NCI-H2107 treated with DMSO at 0.1 percent for 48 hours (cell line): ENCODE measurements around the gene COL4A2.

ENCODE experiments used
- DNase-seq: peaks from one replicate; lab custom pipeline; 2025; ENCODE audit not compliant: unreplicated experiment; lab: John Stamatoyannopoulos, UW

The COL4A2 gene

DNA sequence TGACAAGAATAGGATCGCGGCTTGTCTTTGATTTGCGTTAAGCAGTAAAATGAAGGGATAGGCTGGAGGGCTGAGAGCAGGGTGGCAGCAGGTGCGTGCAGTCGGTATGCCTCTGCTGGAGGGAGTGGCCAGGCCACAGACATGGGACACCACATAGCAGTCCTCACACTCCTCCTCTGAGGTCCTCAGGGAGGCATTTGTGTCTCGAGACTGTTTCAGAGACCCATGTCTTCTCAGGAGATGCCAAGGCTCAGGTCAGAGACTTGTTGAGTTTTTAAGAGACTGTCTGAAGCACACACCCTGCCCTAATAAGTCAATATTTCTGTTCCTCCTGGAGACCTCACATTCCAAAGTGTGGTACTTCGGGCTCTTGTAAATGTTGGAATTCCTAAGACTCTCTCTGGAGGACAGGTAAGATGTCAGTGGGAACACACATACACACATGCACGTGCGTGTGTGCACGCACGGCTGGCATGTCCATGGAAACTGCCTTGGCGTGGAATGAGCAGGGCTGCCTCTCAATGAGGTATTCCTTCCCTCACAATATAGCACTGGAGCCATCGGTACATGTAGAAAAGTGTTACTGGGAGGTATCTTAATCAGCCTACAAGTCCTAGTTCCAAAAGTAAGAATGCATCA lies 46.4 kb downstream of the COL4A2 start:
- DNase-seq, result no peak

DNA sequence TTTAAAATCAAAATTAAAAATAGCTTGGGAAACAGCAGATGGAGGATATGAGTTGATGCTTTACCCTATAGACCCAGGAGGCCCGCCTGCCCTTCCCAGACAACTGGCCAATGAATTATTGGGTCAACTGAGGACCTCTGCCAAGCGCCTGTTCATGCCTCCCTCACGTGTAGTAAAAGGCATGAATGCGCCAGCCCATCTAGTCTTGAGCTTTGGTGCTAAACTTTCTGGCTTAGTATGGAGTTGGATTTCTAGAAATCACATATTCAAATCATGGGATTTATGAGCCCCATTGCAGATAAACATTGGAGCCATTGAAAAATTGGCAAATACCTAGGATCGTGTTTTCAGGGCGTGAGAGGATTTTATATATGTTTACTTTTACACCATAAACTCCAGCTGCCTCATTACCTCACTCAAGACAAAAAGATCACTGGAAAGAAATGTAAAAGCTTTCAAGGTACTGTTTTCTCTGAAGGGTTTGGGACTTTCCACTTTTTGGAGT lies 47.1 kb downstream of the COL4A2 start:
- DNase-seq, result no peak

DNA sequence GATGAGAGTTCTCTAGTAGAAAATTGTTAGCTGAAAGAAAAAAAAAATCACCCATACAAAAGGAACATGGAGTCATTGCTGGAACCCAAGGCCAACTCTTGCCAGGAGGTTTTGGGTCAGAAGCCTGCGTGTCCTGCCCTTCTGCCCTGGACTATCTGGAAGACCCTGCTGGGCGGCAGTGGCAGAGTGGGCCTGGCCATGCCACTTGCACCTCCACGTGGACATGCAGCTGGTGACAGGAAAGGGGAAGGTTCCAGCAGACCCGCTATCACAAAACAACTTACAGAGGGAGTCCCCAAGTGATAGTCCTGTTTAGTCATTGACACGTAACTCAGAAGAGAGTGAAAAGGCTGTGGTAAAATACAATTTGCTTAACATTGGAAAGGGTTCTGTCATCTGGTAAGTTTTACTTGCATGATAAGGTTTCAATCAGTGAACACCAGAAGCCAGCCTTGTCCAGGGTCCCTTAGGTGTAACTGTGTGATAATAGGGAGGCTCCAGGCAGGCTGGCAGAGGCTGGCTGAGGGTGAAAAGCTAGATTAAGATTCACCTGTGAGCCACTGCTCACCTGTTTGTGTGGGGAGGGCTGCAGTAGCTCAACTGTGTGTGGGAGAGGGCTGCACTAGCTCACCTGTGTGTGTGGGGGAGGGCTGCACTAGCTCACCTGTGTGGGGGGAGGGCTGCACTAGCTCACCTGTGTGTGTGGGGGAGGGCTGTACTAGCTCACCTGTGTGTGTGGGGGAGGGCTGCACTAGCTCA lies 47.8 kb downstream of the COL4A2 start:
- DNase-seq, result no peak

DNA sequence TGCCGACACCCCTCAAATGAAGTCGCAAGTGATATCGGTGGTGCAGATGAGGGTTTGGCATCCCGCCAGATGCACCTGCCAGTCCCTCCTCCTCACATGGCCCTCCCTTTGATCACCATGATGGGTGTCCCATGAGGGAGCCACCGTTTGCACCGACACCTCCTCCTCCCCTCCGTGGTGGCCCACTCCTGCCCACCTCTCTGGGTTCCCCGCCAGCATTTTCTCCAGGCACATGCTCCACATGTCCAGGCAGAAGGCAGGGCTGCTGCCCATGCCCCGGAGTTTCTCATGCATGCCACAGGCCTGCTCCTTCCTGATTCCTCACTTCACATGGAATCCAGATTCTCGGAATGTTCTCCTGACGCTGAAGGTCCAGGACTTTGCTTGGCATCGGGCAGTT lies 49.3 kb downstream of the COL4A2 start:
- no peak for DNase-seq

DNA sequence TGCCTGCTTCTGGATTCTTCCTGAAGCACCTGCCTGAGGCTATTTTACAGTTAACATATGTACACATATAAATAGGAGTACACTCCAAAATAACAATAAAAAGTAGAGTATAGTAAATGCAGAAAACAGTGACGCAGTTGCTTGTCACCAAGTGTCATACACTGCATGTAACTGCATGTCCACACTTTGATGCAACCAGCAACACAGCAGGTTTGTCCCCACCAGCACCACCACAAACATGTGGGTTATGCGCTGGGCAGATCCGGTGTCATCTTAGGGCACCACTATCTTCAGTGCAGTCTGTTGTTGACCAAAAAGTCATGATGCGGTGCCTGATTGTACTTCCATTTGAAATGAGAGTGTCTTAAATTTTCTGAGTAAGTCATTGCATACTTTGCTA lies 51.3 kb downstream of the COL4A2 start:
- no peak for DNase-seq

DNA sequence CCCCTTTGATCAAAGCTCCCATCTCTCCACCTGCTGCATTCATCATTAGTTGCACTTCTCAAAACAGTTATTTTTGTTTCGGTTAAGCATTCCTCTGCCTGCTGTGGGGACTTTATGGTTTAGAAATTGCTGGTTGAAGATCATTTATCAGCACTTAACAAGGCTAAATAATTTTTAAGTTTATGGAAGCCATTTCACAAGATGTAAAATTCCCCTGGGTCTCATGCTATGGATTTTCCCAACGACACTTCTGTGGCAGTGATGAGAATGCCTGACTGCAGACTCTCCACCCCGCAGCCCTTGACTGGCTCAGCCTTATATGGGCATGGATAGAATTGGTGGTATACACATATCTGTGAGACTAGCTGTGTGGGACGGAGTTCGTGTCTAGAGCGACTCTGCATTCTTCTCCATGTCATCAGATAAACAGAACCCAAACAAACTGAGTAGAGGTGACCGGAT lies 52.8 kb downstream of the COL4A2 start:
- no peak for DNase-seq

DNA sequence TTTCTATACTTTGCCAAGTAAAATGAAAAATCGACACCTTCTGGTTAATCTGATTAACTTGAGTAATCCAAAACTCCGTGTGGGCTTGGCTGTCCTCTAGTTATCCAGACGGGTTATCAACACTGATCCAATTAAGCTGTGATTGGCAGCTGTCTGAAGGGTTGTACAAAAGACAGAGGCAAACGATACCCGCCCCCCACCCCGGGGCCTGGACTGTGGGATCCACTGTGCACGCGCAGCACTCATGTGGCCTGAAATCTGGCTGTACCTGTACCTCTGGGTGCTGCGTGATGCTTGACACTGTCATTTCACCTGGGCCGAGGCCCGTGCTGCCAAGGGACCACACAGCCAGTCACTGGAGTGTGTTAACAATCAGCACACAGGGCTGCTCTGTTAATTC lies 53.5 kb downstream of the COL4A2 start:
- DNase-seq, result no peak

DNA sequence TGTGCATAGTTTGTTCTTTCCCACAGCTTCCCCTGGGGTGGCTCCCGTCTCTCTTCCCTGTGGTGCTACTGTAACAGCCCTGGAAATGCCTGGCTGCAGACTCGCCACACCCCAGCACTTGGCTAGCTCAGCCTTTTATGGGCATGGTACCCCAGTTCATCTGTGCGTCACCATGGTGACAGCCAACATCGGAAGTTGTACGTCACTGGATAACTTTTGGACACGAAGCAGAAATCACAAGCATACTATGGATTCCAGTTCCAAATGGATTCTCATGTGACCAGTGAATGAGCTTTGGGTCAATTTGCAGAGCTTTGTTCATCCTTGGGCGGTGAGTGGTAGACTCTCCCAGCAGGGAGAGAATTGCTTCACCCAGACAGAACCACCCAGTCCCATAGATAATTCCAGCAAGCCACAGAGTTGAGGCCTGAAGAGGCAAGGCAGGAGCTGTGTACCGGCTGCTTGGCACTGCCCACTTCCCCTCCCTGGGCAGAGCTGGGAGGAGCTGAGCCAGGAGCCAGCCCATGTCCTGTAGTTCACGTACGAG lies 54.4 kb downstream of the COL4A2 start:
- no peak for DNase-seq

DNA sequence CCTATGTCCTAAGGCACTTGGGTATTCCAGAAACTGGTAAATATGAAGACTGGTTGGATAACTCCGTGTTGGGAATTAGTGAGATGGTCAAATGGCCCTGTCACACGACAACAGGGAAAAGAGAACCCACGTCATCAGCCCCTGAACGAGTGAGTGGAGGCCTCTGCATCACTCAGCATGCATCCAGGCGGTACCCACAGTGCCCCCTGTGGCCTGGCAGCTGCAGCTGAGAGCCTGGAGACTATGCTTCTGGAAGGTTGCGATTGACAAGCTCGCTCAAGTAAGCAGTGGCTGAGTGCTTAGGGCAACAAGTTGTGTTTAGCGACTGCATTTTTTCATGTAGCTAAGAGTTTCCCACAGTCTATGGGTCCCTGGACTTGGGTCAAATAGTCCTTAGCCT lies 55.9 kb downstream of the COL4A2 start:
- DNase-seq, result no peak

DNA sequence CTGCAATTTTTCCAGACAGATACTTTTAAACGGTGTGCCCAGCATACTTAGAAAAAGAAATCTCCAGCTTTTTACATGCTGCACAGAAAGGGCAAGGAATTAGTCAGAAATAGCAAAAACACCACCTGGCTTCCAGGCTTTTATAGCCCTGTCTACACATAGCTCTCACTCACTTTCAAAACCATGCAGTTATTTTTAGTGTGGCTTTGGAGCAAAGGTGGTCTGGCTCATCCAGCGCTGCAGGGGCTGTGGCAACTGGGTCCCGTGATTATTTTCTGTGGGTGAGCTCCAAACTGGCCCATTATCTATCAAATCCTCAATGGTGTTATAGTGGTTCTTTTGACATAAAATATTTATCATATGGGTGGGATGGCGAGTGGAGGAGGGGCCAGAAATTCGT lies 57.0 kb downstream of the COL4A2 start:
- no peak for DNase-seq

DNA sequence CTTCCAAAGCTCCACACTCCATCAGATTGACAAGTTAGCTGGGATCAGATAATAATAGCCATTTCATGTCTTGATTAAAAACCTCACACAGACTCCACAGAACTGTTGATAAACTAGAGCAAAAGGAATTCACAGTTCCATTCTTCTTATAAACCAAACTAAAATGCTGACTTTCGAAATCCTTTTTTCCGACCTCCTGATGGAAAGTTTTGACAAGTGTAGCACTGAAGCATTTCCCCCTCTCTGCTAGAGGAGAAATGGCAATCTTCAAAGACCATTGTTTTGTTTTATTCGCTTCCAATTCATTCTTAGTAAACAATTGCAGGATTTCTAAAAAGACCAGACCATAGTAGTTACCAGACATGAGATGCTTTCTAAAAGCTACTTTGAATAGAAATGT lies 58.8 kb downstream of the COL4A2 start:
- DNase-seq, result no peak

DNA sequence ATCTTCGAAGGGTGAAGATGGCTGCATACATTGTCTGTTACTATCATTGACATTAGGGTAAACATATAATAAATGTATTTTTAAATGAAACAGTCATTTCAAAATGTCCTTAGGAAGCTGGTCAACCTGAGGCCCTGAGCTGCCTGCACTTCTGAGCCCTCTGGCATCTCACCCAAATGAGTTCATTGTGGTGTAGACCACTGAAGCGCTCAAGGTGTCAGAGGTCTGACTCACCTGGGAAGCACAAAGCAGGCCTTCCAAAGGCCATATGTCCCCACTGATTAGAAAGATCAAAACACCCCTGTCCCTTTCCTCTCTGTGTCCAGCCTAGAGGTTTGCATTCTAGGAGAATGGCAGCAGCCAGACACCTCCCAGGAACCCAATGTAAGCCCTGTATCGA lies 59.6 kb downstream of the COL4A2 start:
- DNase-seq, result no peak

DNA sequence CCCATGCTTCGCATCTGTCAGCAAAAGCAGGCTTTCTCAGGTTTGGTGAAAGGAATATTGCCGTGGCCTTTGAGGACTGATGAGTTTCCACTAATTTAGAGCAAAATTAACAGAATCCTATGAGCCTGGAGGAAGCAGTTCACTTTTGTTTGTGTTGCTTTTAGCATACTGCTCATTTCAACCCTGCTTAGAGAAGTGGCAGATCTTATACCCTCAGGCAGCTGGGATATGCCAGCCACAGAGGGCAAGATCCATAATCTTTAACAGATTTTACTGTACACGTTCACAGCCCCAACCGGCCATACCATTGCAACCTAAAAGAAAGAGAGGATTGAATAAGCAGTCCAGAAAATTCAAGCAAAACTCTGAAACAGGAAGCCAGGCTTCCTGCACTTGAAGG lies 60.5 kb downstream of the COL4A2 start:
- DNase-seq, result no peak

DNA sequence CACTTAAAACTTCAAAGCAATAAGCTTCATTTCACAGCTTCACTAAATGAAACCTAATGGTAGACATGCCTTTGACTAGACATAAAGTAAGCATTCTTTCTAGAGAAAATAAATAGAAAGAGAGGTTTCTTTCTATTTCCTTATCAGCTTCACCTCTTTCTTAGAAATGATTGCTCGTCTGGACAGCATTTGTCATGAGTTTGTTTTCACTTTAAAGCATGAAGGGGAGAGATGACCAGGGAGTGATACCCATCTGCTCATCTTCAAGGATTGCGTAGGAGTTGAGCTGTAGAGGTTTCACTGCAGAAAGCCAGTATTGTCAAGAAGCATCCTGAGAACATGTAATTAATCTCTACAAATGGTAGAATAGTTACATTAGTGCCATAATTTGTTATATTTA lies 61.3 kb downstream of the COL4A2 start:
- DNase-seq, result no peak

DNA sequence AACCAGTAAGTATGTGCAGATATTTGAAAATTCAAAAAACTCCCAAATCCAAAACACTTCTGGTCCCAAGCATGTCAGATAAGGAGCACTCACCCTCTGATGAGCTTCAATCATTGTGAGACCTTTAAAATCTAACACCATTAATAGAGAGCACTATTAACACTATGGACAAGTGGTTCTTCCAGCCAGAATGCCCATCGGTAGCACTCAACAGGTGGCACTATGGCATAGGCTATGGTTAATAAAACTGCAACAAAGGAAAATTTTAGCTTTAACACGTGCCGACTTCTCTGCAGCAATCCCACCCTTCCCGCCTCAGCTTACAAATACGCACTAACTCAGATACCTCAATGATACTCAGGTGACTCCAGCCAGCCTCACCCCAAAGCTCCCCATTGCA lies 62.3 kb downstream of the COL4A2 start:
- no peak for DNase-seq

DNA sequence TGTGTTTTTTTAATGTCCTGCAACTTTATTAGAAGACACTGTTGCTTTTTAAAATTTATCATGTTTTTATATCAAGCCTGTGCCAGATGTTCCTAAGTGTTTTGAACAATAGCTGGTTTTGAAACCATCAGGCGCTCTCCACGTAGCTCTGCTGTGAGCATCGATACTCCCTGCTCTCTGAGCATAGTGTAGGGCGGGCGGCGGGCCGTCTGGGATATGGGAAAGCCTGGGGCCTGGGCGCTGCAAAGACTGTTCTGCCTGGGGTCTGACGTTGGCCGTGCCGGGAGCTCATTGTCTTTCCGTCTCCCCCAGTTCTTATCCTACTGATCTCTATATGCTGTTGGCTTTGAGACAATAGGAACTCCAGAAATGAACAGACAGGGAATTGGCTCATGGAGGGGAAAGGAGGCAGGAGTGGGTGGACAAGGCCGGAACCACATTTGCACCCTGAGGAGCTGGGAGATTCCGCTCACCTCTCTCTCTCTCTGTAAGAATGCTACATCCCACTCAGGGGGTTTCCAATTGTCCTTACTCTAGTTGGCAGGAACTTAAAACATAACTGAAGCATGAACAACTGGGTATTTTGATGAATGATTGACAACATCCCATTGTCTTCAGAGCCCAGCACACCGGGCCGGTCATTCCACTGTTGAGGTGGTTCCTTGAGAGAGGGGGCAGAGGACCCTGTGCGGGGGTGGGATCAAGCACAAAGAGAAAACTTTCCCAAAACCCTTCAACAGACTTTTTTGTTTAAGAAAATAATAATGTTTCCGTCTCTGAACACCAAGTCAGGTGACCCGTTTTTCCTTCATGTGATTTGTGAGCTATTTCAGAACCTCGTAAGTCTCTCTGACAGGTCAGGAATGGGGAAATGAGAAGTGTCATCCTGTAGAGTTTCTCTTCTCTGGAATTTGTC lies 64.7 kb downstream of the COL4A2 start:
- no peak for DNase-seq

DNA sequence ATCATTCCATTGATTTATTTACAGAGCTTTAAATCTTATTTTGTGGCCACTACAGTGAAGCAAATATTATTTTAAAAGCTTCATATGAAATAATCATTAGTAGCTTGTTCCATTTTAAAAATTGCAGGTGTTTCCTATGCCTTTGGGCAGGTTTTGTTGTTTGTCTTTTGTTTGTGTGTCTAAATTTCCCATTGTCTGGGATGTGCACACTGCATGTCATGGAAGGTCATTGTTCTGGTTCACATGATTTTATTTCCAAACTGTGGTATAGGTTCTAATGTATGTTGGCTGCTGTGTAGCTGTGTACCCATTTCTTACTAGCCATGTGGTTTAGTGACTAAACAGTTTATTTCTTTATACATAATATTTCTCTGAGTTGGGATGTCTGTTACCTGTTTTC lies 65.6 kb downstream of the COL4A2 start:
- DNase-seq, result no peak

DNA sequence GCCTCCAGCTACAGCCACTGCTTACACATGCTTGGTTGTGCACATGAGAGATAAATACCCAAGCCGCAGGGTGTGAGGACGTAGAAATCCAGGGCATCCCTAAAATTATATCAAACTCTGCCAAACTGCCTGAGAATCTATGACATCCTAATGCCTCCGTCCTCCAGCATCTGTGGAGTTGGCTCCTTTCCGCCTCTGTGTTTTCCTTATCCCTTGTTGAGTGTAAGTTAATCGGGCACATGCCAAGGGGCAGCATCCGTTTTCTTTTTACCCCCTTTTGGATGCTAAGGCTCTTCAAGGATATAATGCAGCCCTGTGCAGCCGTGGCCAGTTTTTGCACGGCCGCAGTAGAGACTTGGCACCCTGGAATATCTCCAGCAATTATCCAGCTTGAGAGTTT lies 66.5 kb downstream of the COL4A2 start:
- DNase-seq, result no peak

DNA sequence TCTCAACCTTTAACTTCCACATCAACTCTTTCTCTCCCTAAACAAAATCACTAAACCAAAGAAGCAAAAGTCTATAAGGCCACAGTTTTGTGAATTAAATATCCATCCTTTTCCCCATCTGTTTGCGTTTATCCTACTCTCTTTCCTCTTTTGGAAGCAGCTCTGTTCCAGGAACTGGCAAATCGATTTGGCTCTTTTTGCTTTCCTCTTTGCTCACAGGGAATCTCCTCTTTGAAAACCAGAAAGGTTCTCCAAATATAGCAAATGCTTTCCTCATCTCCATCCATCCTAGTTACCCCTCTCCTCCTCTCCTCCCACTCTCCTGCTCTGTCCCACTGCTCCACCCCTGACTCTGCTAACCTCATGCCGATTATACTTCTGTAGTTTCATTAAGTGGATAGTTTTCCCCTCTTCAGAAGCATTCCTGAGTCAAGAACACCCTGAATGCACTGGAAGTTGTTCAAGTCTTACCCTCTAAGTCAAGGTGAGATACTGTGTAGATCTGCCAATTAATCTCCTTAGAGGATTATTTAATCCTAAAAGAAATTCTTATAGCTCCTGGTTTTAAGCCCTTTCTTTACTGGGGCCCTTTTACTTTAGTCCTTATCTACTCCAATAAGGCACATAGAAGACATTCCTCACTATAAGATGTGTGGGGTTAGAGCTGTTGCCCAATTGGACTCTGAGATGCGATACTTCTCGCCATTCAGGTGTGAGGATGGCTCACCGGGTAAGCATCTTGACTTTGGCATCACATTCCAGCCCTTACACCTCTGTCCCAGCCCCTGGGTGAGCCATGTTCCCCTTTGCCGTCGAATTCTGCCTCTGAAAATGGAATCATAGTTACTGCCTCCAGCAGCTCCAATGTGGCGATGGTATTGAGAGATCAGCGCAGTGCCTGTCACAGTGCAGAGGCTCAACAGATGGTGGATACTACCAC lies 67.6 kb downstream of the COL4A2 start:
- no peak for DNase-seq

DNA sequence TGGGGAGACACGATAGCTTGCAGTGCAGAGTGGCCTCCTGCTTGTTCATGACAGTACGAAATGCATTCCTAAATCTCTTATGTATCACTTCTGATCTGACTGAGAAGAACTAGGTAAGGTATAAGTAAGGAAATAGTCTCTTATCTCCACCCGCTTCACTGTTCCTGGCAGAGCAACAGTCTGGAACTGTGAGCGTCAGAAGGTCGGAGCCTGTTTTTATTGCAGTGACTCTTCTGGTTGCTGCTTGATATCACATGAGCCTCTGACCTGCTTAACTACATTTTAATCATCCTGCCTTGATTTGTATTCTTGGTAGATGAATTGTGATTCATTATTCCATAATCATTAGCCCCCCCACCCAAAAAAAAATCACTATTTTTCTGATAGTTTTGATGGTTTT lies 69.0 kb downstream of the COL4A2 start:
- no peak for DNase-seq
